Muscle layer of duodenum (tissue), 2 donors: ENCODE results near the gene AKR1D1.
"Not testable (repeated sequence)": the region's sequence is repeated elsewhere in the genome, so short reads cannot be mapped to it uniquely, and the experiment has no call there.

ENCODE experiments used
- H3K27ac ChIP-seq: one replicate; pipeline ENCODE4 v1.7.0; 2013; ENCODE audit warnings: mild to moderate bottlenecking, low read length
- H3K27me3 ChIP-seq: one replicate; pipeline ENCODE4 v1.7.0; 2013; ENCODE audit warnings: low read depth, mild to moderate bottlenecking, control low read depth, low read length
- H3K36me3 ChIP-seq, 2 donors: one replicate each; pipeline ENCODE4 v1.7.0; 2013; ENCODE audit warnings: low read length in 2 of 2, control low read depth in 1 of 2, mild to moderate bottlenecking in 1 of 2; ENCODE audit not compliant: insufficient read depth in 2 of 2, control insufficient read depth in 1 of 2
- H3K4me1 ChIP-seq, 2 donors: one replicate each; pipeline ENCODE4 v1.7.0; 2013; ENCODE audit warnings: low read length in 2 of 2, mild to moderate bottlenecking in 2 of 2, control low read depth in 1 of 2, moderate library complexity in 1 of 2; ENCODE audit not compliant: insufficient read depth in 2 of 2, control insufficient read depth in 1 of 2
- H3K4me3 ChIP-seq, 2 donors: one replicate each; pipeline ENCODE4 v1.7.0; 2013; ENCODE audit warnings: low read length in 2 of 2, low read depth in 1 of 2, mild to moderate bottlenecking in 1 of 2
- H3K9me3 ChIP-seq, 2 donors: one replicate each; pipeline ENCODE4 v1.7.0; 2013; ENCODE audit warnings: low read length in 2 of 2, control low read depth in 1 of 2, mild to moderate bottlenecking in 1 of 2; ENCODE audit not compliant: control insufficient read depth in 1 of 2
- donor health status: healthy.

Gene AKR1D1, protein sequence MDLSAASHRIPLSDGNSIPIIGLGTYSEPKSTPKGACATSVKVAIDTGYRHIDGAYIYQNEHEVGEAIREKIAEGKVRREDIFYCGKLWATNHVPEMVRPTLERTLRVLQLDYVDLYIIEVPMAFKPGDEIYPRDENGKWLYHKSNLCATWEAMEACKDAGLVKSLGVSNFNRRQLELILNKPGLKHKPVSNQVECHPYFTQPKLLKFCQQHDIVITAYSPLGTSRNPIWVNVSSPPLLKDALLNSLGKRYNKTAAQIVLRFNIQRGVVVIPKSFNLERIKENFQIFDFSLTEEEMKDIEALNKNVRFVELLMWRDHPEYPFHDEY

DNA sequence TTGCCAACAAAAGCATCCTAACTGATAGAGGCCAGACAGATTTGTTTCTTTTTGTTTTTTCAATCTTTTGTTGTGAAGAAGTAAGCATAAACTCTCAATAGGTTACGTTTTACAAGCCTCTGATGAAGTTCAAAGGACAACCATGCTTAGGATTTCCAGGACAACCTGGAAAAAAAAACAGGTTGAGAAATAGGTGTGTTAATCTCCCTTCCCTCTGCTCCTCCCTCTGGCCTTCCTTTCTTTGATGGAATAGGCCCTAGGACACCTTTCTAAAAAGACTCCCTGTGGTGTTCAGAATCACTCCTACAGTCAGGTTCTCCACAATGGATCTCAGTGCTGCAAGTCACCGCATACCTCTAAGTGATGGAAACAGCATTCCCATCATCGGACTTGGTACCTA, at the start of gene AKR1D1:
Gene AKR1D1 (plus strand): TSS at position 264 of the 400 bp plus-strand sequence. CDS start 60 bp downstream, at position 324.
- Histone ChIP-seq H3K27me3 (no peaks in the 10 kb centered on the region), H3K27ac (no peak within 1 kb of the TSS), H3K4me3 (no peak within 1 kb of the TSS), H3K36me3 (no peaks in the 10 kb centered on the region), H3K9me3 (no peaks in the 10 kb centered on the region), H3K4me1 (no peaks in the 10 kb centered on the region)

DNA sequence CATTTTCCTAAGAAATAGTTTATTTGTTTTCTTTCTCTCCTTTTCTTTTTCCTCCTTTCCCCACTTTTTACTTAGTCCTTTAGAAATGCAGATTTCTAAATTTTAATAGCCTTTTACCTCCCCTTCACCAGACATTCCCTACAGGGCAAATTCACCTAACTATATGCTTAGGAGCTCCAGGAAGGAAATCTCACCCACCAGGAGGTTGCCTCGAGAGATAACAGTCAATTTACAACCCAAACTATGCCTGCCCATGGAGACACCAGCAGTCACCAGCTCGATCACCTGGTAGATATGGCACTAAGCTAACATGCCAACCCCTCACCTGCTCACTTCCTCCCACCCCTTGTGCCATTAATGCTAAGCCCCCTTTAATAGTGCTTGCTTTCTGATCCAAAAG, 49.2 kb upstream of the AKR1D1 start:
- Histone ChIP-seq H3K4me1 (no peaks in the 10 kb centered on the region), H3K4me3 (no peak overlapping the region), H3K27ac (no peak overlapping the region), H3K36me3 (no peaks in the 10 kb centered on the region), H3K9me3 (no peaks in the 10 kb centered on the region), H3K27me3 (no peaks in the 10 kb centered on the region)

DNA sequence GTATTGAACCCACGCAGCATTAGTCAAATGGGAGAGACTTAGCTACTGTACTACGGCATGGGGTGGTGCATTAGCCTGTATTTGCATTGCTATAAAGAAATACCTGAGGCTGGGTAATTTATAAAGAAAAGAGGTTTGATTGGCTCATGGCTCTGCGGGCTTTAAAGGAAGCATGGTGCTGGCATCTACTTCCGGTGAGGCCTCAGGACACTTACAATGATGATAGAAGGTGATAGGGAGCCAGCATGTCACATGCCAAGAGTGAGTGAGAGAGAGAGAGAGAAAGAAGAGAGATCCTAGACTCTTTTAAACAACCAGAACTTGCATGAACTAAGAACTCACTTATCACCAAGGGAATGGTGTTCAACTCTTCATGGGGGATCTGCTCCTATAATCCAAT, 47.1 kb upstream of the AKR1D1 start:
- H3K27me3 ChIP-seq: no peaks in the 10 kb centered on the region
- no peak overlapping the region for H3K4me3 ChIP-seq
- H3K9me3 ChIP-seq: no peaks in the 10 kb centered on the region
- H3K36me3 ChIP-seq: no peaks in the 10 kb centered on the region
- no peak overlapping the region for H3K27ac ChIP-seq
- H3K4me1 ChIP-seq: no peaks in the 10 kb centered on the region

DNA sequence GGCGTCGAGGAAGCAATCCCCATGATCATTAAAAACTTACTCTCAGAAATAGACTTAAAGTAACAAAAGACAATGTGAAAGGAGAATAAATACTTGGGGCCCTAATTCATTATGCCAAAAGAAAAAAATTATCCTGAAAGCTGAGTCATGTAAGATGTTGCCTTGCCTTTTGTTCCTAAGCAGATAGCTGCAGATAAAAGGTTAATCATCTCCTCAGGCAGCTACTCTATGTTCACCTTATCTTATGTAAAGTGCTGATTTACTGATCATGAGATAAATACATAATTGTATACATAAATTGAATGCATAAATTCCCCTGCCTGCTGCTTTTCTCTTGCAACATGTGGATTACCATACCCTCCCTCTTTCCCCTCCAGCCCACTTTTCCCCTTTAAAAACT, 46.3 kb upstream of the AKR1D1 start:
- Histone ChIP-seq H3K27me3 (no peaks in the 10 kb centered on the region), H3K4me1 (no peaks in the 10 kb centered on the region), H3K4me3 (no peak overlapping the region), H3K27ac (no peak overlapping the region), H3K36me3 (no peaks in the 10 kb centered on the region), H3K9me3 (no peaks in the 10 kb centered on the region)

DNA sequence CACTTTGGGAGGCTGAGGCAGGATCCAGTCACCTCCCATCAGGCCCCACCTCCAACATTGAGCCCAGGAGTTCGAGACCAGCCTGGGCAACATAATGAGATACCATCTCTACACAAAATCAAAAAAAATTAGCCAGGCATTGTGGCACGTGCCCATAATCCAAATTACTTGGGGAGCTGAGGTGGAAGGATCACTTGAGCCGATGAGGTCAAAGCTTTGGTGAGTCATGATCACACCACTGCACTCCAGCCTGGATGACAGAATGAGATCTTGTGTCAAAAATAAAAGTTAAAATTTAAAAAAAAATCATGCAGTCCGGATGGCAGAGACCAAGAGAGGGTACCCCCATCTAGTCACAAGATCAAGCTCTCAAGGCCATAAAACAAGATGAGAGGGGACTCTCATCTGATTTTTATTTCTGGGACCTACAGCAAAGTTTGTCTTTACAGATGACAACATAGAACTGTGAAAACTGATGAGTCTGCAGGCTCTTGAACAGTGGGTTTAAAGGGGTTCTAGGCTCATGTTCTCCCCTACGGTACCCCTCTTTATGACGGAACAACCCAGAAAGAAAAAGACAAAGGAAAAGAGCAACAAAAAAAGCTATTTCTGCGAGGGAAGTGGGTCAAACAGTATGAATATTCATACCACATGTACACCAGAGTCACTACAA, 45.4 kb upstream of the AKR1D1 start:
- Histone ChIP-seq H3K9me3 (no peaks in the 10 kb centered on the region), H3K4me3 (no peak overlapping the region), H3K4me1 (no peaks in the 10 kb centered on the region), H3K27me3 (no peaks in the 10 kb centered on the region), H3K36me3 (no peaks in the 10 kb centered on the region), H3K27ac (no peak overlapping the region)

DNA sequence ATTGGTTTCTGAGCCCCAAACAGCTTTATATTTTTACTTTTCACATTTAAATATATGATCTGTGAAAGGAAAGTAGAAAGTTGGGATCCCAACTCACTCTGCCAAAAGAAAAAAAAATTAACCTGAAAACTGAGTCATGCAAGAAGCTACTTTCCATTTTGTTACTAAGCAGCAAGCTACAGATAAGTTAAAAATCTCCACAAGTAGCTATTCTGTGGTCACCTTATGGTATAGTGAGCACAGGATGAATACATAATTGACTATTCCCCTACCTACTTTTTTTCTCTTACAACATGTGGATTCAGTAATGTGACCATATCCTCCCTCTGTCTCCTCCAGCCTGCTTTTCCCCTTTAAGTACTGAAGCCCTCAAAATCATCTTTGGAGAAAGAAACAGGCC, 44.1 kb upstream of the AKR1D1 start:
- Histone ChIP-seq H3K36me3 (no peaks in the 10 kb centered on the region), H3K4me1 (no peaks in the 10 kb centered on the region), H3K27ac (no peak overlapping the region), H3K9me3 (no peaks in the 10 kb centered on the region), H3K27me3 (no peaks in the 10 kb centered on the region), H3K4me3 (no peak overlapping the region)

DNA sequence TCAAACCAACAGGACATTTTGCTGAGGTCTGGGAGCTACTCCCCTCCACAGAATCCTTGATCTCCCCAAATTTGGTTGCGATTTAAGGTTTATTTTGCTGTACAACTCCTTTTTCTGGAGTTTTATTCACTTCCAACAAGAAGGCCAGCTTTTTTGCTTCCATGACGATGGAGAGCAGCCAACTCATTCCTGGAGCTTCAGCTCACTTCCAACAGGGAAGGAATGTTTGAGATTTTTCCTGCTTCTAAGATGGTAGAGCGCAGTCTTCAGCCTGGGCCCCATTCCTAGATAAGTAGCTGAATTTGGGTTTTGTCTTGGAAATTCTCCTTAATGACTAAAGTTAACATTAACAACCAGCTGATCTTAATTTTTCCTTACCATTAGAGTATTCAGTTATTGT, 43.5 kb upstream of the AKR1D1 start:
- Histone ChIP-seq H3K27ac (no peak overlapping the region), H3K4me1 (no peaks in the 10 kb centered on the region), H3K36me3 (no peaks in the 10 kb centered on the region), H3K27me3 (no peaks in the 10 kb centered on the region), H3K4me3 (no peak overlapping the region), H3K9me3 (no peaks in the 10 kb centered on the region)

DNA sequence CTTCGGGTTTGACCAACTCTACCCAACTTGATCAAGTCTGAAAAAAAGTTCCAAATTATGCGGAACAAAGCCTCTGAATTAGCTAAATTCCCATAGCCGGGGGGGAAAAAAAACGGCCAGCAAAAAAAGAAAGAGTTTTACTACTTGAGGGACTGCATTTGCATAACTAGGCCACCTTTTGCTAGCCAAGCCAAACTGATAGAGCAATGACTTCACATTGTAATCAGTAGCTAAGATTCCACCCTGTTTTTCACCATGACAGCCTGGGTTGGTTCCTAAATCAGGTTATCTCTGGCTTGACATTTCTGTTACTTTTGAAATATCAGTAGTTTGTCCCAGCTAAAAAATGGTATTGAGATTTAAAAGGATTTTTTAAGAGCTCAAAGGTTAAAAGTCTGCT, 43.0 kb upstream of the AKR1D1 start:
- Histone ChIP-seq H3K4me1 (no peaks in the 10 kb centered on the region), H3K27me3 (no peaks in the 10 kb centered on the region), H3K4me3 (no peak overlapping the region), H3K27ac (no peak overlapping the region), H3K36me3 (no peaks in the 10 kb centered on the region), H3K9me3 (no peaks in the 10 kb centered on the region)

DNA sequence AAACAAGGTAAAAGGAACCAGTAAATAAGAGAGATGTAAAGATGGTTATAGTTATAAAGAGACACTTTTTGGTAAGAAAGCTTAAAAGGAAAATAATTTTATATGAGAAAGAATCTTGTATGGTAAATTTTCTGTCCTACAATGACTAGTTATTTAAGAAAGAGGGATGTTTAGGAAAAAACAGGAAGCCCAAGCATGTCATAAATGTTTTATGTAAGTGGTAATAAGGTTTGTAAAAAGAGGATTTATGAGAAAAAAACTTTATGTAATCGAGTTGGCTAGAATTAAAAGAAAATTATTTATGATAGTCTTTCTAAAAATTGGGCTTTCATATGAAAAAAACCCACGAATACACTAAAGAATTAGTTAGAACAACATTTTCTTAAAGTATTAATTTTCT, 40.1 kb upstream of the AKR1D1 start:
- no peaks in the 10 kb centered on the region for H3K9me3 ChIP-seq
- H3K36me3 ChIP-seq: no peaks in the 10 kb centered on the region
- no peak overlapping the region for H3K4me3 ChIP-seq
- no peak overlapping the region for H3K27ac ChIP-seq
- no peaks in the 10 kb centered on the region for H3K27me3 ChIP-seq
- no peaks in the 10 kb centered on the region for H3K4me1 ChIP-seq

DNA sequence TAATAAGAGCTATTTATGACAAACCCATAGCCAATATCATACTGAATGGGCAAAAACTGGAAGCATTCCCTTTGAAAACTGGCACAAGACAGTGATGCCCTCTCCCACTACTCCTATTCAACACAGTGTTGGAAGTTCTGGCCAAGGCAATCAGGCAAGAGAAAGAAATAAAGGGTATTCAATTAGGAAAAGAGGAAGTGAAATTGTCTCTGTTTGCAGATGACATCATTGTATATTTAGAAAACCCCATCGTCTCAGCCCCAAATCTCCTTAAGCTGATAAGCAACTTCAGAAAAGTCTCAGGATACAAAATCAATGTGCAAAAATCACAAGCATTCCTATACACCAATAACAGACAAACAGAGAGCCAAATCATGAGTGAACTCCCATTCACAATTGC, 36.2 kb upstream of the AKR1D1 start:
- H3K27me3 ChIP-seq, H3K36me3 ChIP-seq, H3K4me1 ChIP-seq, H3K27ac ChIP-seq, H3K4me3 ChIP-seq, H3K9me3 ChIP-seq: not testable (repeated sequence)

DNA sequence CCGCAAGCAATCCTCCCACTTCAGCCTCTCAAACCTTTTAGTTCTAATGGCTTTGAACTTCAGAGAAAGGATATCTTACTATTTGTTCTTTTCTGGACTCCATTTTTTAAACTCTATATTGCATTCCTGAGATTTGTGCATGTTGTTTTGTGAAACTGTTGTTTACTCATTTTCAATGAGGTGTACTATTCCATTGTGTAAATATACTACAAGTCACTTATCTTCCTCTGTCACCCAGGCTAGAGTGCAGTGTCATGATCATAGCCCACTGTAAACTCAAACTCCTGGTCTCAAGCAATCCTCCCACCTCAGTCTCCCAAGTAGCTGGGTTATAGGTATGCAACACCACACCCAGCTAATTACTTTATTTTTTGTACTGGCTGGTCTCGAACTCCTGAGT, 31.4 kb upstream of the AKR1D1 start:
- H3K4me3 ChIP-seq: no peak overlapping the region
- H3K9me3 ChIP-seq: no peaks in the 10 kb centered on the region
- H3K36me3 ChIP-seq: no peaks in the 10 kb centered on the region
- no peak overlapping the region for H3K27ac ChIP-seq
- no peaks in the 10 kb centered on the region for H3K27me3 ChIP-seq
- no peaks in the 10 kb centered on the region for H3K4me1 ChIP-seq

DNA sequence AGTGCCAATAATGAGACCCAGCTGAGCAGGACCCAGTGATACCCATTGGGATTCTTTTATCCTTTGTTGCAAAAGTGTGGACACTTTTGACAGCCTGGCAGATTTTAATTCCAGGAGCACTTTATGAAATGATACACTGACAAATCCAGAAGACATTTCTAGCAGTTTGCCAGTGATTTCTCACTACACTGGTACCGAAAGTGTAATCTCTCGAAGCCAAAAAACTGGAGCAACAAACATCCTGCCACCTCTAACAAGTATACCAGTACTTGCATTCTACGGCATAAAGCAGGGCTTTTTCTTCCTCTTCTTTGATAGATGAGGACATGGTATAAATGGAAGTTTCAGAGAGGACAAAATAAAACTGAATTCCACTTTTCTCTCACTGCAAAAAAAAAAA, 28.4 kb upstream of the AKR1D1 start:
- H3K27me3 ChIP-seq: no peaks in the 10 kb centered on the region
- no peaks in the 10 kb centered on the region for H3K4me1 ChIP-seq
- no peaks in the 10 kb centered on the region for H3K36me3 ChIP-seq
- H3K4me3 ChIP-seq: no peak overlapping the region
- no peaks in the 10 kb centered on the region for H3K9me3 ChIP-seq
- no peak overlapping the region for H3K27ac ChIP-seq
